Adrenal gland (tissue), 5 donors: ENCODE data around the gene UPK1A.

Source experiments
- CTCF ChIP-seq, 6 experiments: fragments of 450-650 bp in 4 of 6; fragments of 200-600 bp in 2 of 6; sonication (generic) in 1 of 6; IDR thresholded peaks; 1 replicate in 5 of 6; 2 replicates in 1 of 6; pipeline versions ENCODE4 v1.5.1 to v1.8.0; 2016 to 2021; ENCODE audit warnings: antibody characterized with exemption in 6 of 6, mild to moderate bottlenecking in 2 of 6, moderate library complexity in 1 of 6
- POLR2A ChIP-seq, 2 donors: fragments of 450-650 bp; IDR thresholded peaks; one replicate each; pipeline ENCODE4 v1.6.1; 2017; ENCODE audit warnings: antibody characterized with exemption in 2 of 2, mild to moderate bottlenecking in 2 of 2, moderate library complexity in 1 of 2
- donor health status: DM: no; HTN: no; CAD: no.

GRCh38 chr19:35642312-35642711 is 24.0 kb upstream of the UPK1A start:
- no peak for TF ChIP-seq CTCF (IDR thresholded peaks at IDR 0.05)
- TF ChIP-seq POLR2A (IDR thresholded peaks at IDR 0.05), result no peak
